SIG-M5 treated with dmso at 0.1 percent for 504 hours (cell line): Measurements from ENCODE around the gene PRKAR1B.
"Not testable (repeated sequence)": the region's sequence is repeated elsewhere in the genome, so short reads cannot be mapped to it uniquely, and the experiment has no call there.

Source experiments
- DNase-seq: peaks from one replicate; lab custom pipeline; 2025; ENCODE audit not compliant: unreplicated experiment; lab: John Stamatoyannopoulos, UW

The PRKAR1B gene

GRCh38 chr7:651032-651728, 75.9 kb downstream of the PRKAR1B start:
- no peak for DNase-seq

DNA sequence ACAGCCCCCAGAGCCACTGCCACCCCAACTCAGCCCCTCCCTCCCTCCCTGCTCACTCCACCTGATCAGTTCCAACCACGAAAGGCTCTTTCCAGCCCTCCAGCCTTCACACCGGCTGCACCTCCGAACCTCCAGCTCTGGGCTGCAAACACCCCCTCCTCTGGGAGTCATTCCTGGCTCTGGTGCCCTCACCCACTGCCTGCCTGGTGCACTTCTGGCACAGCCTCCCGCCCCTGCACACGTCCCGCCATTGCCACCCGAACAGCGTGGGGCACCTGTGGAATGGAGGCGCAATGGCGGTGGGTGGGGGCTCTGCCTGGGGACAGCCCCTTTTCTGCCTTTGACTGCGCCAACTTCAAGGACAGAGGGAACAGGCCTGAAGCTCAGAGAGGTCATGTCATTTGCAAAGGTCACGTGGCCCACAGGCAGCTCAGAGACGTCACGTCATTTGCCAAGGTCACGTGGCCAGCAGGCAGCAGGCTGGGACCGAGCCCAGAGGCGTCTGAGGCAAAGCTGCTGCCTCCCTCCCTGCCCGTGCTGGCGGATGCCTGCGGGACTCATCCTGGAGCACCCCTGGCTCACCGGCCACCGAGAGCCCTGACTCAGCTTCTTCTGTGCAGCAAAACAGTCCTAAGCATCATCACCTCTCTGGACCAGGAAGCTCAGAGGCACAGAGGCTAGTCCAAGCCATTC, 76.6 kb downstream of the PRKAR1B start:
- DNase-seq, result no peak

GRCh38 chr7:646951-647350, 80.1 kb downstream of the PRKAR1B start:
- no peak for DNase-seq

- DNase-seq, result no peak
Observed at GRCh38 chr7:646487-646886, 80.6 kb downstream of the PRKAR1B start.

- DNase-seq, result no peak
Observed at GRCh38 chr7:645606-646005, 81.5 kb downstream of the PRKAR1B start.

GRCh38 chr7:644381-645305, 82.4 kb downstream of the PRKAR1B start:
- no peak for DNase-seq

DNA sequence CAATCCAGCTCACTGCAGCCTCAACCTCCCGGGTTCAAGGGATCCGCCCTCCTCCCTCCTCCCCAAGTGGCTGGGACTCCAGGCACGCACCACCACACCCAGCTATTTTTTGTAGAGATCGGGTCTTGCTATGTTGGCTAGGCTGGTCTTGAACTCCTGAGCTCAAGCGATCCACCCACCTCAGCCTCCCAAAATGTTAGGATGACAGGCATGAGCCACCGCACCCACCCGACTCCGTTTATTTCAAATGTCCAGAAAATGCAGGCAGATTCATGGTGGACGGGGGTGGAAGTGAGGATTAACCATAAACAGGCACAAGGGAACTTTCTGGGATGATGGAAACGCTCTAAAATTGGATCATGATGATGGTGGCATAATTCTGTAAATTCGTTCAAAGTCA, 85.1 kb downstream of the PRKAR1B start:
- DNase-seq, result no peak

DNA sequence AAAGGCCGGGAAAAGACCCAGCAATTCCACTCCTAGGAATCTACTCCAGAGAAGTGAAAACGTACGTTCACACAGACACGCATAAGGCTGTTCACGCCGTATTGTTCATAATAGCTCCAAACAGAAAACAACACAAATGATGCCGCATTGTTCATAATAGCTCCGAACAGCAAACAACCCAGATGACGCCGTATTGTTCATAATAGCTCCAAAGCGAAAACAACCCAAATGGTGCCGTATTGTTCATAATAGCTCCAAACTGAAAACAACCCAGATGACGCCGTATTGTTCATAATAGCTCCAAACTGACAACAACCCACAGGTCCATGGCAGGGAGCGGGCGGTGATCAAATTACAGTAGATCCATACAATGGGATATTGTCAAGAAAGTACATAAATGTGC, 85.8 kb downstream of the PRKAR1B start:
- DNase-seq, result no peak

GRCh38 chr7:638256-639011, 88.6 kb downstream of the PRKAR1B start:
- no peak for DNase-seq

- DNase-seq, result no peak
Observed at GRCh38 chr7:637826-638225, 89.3 kb downstream of the PRKAR1B start.

- DNase-seq, result no peak
Observed at GRCh38 chr7:636396-636795, 90.7 kb downstream of the PRKAR1B start.

- not testable (repeated sequence) for DNase-seq
Observed at GRCh38 chr7:635687-636382, 91.2 kb downstream of the PRKAR1B start.

- no peak for DNase-seq
Observed at GRCh38 chr7:635227-635626, 91.9 kb downstream of the PRKAR1B start.

GRCh38 chr7:633381-634018, 93.6 kb downstream of the PRKAR1B start:
- DNase-seq, result no peak

GRCh38 chr7:632831-633210, 94.3 kb downstream of the PRKAR1B start:
- DNase-seq, result no peak

DNA sequence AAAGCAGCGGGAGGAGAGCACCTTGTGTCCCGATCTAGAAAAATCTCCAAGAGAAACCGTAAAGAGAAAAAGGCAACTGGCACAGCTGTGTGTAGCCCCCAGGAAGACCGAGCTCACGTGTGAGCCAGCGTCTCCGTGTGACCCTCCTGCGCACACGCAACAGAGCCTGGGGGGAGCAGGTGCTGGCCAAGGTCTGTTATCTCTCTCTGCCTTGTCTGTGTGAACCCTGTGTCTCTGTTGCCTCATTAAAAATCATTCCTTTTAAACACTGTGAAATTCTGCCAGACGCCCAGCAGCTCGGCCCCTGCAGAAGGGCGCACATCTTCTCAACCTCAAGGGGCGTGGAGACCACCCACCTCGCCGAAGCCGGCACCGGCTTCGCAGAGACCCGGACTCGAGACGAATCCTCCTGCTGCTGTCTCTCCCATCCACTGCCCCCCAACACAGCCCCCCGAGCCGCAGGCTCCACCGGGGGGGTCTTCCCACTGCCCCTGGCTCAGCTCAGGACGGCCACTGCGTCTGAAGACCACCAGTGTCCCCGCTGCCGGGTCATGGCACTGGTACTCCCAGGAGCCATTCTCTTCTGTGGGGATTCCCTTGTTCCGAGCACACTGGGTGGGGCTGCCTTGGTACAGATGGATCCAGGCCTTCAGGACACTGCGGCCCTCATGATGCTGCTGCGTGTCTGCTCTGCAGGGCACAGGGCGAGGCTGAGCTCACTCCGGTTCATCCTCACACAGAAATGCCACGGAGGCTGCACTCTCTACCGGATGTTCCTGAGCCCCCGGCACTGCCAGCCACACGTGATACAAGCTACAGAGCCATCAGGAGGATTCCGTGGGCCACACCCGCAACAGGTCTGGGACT, 94.9 kb downstream of the PRKAR1B start:
- DNase-seq, result no peak

- no peak for DNase-seq
Observed at GRCh38 chr7:631291-631711, 95.8 kb downstream of the PRKAR1B start.

GRCh38 chr7:630539-630938, 96.5 kb downstream of the PRKAR1B start:
- DNase-seq, result no peak

- no peak for DNase-seq
Observed at GRCh38 chr7:630111-630511, 97.0 kb downstream of the PRKAR1B start.
